OCI-LY7 (cell line): Measurements from ENCODE around the gene KIF13A. TPM values are rescaled to one million over a fixed set of nuclear protein-coding genes. Genes with fewer than 3 reads are reported as not detected.

Source experiments
- BruUV-seq: library from RNA; stranded (reverse); fragments of 400-500 nt; replicated peaks from 2 replicates; lab custom pipeline; 2021; lab: Mats Ljungman, UMichigan
- CTCF ChIA-PET: fragments of 300-600 bp; sonication (Branson Sonifier 250); formaldehyde crosslinking; loops from one replicate; lab custom pipeline; 2022; ENCODE audit warnings: antibody characterized with exemption; ENCODE audit not compliant: unreplicated experiment; lab: Charles Lee
- POLR2A ChIA-PET: fragments of 300-600 bp; sonication (Branson Sonifier 250); formaldehyde crosslinking; loops from one replicate; lab custom pipeline; 2022; ENCODE audit warnings: antibody characterized with exemption; lab: Charles Lee
- DNase-seq: peaks from one replicate; pipeline ENCODE4 v3.0.0-alpha.2; 2015; ENCODE audit warnings: low spot score
- H2AFZ ChIP-seq: fragments of 200-600 bp; sonication (generic), shearing (Covaris generic); 2 replicates; pipeline ENCODE4 v1.6.1; 2014; ENCODE audit warnings: mild to moderate bottlenecking, antibody characterized with exemption, low read length, moderate library complexity
- H3K27ac ChIP-seq: fragments of 200-600 bp; sonication (generic); 2 replicates; pipeline ENCODE4 v1.5.1; 2014; ENCODE audit warnings: mixed run types, low read depth, mild to moderate bottlenecking, moderate library complexity, low read length, inconsistent platforms; ENCODE audit not compliant: poor library complexity, severe bottlenecking
- H3K36me3 ChIP-seq: fragments of 200-600 bp; sonication (generic); 2 replicates; pipeline ENCODE4 v1.6.1; 2014; ENCODE audit warnings: mild to moderate bottlenecking, antibody characterized with exemption, low read length, moderate library complexity, mixed read lengths; ENCODE audit not compliant: insufficient read depth
- H3K4me1 ChIP-seq: fragments of 200-600 bp; sonication (generic); 2 replicates; pipeline ENCODE4 v1.5.1; 2014; ENCODE audit warnings: mild to moderate bottlenecking, low read length; ENCODE audit not compliant: insufficient read depth, poor library complexity, severe bottlenecking
- H3K4me2 ChIP-seq: fragments of 200-600 bp; sonication (generic); 2 replicates; pipeline ENCODE4 v1.6.1; 2014; ENCODE audit warnings: mild to moderate bottlenecking, low read length
- H3K4me3 ChIP-seq: fragments of 200-600 bp; sonication (generic); 2 replicates; pipeline ENCODE4 v1.5.1; 2014; ENCODE audit warnings: mild to moderate bottlenecking, low read depth, low read length; ENCODE audit not compliant: poor library complexity, severe bottlenecking
- H3K79me2 ChIP-seq: fragments of 200-600 bp; sonication (generic); 2 replicates; pipeline ENCODE4 v1.6.1; 2016; ENCODE audit warnings: low read depth, mild to moderate bottlenecking, low read length, moderate library complexity, mixed read lengths; ENCODE audit not compliant: insufficient read depth
- H3K9me2 ChIP-seq: fragments of 200-600 bp; sonication (generic); 2 replicates; pipeline ENCODE4 v1.6.1; 2016; ENCODE audit warnings: mild to moderate bottlenecking, low read length, mixed read lengths; ENCODE audit not compliant: insufficient read depth
- H3K9me3 ChIP-seq: fragments of 200-600 bp; sonication (generic); 2 replicates; pipeline ENCODE4 v1.6.1; 2014; ENCODE audit warnings: mild to moderate bottlenecking, mixed run types, low read length, mixed read lengths
- H4K20me1 ChIP-seq: fragments of 200-600 bp; sonication (generic); 2 replicates; pipeline ENCODE4 v1.6.1; 2014; ENCODE audit warnings: mild to moderate bottlenecking, antibody characterized with exemption, low read length, moderate library complexity, mixed read lengths; ENCODE audit not compliant: insufficient read depth
- EZH2phosphoT487 ChIP-seq: fragments of 200-600 bp; sonication (generic); IDR thresholded peaks from 2 replicates; pipeline ENCODE4 v1.6.1; 2018; ENCODE audit warnings: low read depth, borderline replicate concordance, mild to moderate bottlenecking, mixed run types, antibody characterized with exemption, low read length, moderate library complexity, mixed read lengths
- intact Hi-C: fragments of 100-400 bp; cut with micrococcal nuclease; formaldehyde crosslinking; loops from one replicate; pipeline ENCODE4 v1.10.0; 2022; ENCODE audit not compliant: unreplicated experiment
- total RNA-seq, 2 experiments: library from RNA; depleted of rRNA in 1 of 2; stranded (reverse); fragments of >200 nt in 1 of 2; shearing (Covaris generic) in 1 of 2; gene quantifications; 2 replicates each; pipeline ENCODE4 v1.2.3, GENCODE V29; 2014 to 2022
- TF ChIP-seq, protein P1 (sequence below): fragments of 200-600 bp; sonication (generic); conservative IDR thresholded peaks from 2 replicates; pipeline ENCODE4 v1.5.1; 2014; ENCODE audit warnings: mild to moderate bottlenecking, antibody characterized with exemption, low read length, moderate library complexity, mixed read lengths

The KIF13A gene
- total RNA-seq, 2 experiments from 2014 or later: 1.5 TPM; not detected in 1

DNA sequence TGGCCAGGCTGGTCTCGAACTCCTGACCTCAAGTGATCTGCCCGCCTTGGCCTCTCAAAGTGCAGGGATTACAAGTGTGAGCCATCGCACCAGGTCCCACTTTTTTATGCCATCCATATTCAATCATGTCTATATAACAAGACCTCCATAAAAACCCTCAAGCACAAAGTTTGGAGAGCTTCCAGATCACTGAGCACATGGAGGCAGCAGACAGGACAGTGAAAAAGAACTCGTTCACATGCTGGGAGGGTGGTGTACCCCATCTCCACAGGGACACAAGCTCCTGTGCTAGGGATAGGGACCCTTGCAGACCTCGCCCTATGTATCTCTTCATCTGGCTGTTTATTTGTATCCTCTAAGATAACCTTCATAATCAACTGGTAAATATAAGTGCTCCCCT is 30.3 kb downstream of the KIF13A start:
- Histone ChIP-seq H3K9me2 (no peaks in the 10 kb centered on the region), H3K4me2 (no peak overlapping the region)

DNA sequence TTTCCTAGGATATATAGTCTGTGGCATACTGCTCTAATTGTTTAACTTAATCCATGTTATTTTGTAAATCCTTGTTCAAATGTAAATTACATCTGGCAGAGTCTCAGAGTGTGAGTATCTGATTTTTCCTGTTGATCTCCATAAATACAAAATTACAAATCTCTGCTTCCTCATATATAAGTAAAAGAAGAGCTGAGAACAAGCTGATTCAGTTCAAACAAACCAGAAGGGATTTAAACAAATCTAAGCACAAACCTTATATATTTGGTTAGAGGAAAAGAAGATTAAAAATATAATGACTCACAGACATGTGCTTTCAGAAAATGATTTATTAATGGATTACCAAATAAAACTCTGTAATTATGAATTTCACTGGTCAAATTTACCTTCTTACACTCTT is 37.3 kb downstream of the KIF13A start:
- Histone ChIP-seq H3K9me2 (no peaks in the 10 kb centered on the region), H3K9me3 (no peaks in the 10 kb centered on the region), H3K4me3 (no peak overlapping the region), H3K79me2 (no peaks in the 10 kb centered on the region), H3K4me2 (no peak overlapping the region), H3K27ac (no peak overlapping the region), H3K4me1 (no peaks in the 10 kb centered on the region), H2AFZ (no peak overlapping the region), H3K36me3 (no peaks in the 10 kb centered on the region), H4K20me1 (no peaks in the 10 kb centered on the region)
- ChIA-PET POLR2A (interaction anchor here (0.6 kb wide), 1 partner anchor 779 kb away, joined by 4 read pairs; no protein-coding TSS in a partner anchor), CTCF (no interaction called here)
- TF ChIP-seq, protein P1, sequence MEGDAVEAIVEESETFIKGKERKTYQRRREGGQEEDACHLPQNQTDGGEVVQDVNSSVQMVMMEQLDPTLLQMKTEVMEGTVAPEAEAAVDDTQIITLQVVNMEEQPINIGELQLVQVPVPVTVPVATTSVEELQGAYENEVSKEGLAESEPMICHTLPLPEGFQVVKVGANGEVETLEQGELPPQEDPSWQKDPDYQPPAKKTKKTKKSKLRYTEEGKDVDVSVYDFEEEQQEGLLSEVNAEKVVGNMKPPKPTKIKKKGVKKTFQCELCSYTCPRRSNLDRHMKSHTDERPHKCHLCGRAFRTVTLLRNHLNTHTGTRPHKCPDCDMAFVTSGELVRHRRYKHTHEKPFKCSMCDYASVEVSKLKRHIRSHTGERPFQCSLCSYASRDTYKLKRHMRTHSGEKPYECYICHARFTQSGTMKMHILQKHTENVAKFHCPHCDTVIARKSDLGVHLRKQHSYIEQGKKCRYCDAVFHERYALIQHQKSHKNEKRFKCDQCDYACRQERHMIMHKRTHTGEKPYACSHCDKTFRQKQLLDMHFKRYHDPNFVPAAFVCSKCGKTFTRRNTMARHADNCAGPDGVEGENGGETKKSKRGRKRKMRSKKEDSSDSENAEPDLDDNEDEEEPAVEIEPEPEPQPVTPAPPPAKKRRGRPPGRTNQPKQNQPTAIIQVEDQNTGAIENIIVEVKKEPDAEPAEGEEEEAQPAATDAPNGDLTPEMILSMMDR: no peak
- no peak for TF ChIP-seq EZH2phosphoT487
- intact Hi-C loops: no loop called here
- no TSS peak for BruUV-seq
- DNase-seq: no peak

More for the DNA sequence above, 30.3 kb downstream of the KIF13A start:
- no peak overlapping the region for H3K27ac ChIP-seq
- H2AFZ ChIP-seq: no peak overlapping the region
- no peaks in the 10 kb centered on the region for H3K9me3 ChIP-seq
- BruUV-seq: no TSS peak
- no peak overlapping the region for H3K4me3 ChIP-seq
- intact Hi-C loops: no loop called here
- no peaks in the 10 kb centered on the region for H3K36me3 ChIP-seq
- H3K79me2 ChIP-seq: no peaks in the 10 kb centered on the region
- ChIA-PET POLR2A (interaction anchor here (0.7 kb wide), 1 partner anchor 1112 kb away, joined by 3 read pairs; no protein-coding TSS in a partner anchor), CTCF (interaction anchor here (0.6 kb wide), 1 partner anchor 90 kb away, joined by 3 read pairs; no protein-coding TSS in a partner anchor)
- no peaks in the 10 kb centered on the region for H3K4me1 ChIP-seq
- no peak for TF ChIP-seq EZH2phosphoT487
- TF ChIP-seq, protein P1: no peak
- no peak for DNase-seq
- no peaks in the 10 kb centered on the region for H4K20me1 ChIP-seq

DNA sequence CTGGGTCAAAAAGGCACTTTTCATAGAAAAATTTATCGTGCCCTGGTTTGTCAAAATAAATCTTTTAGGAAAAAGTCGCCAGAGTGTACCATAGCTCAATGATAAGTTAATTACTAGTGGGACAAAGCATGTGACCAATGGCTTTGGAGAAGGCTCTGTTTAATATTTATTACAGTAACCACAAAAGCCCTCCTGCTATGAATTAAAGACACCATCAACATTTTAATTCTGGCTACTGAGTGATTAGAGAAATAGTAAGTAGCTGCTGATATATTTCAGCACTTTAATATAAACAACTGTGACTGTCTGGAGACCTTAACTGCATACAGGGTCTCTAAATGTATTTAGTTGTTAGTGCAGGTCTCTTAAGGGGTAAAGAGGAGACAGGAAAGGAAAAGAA is 38.3 kb downstream of the KIF13A start:
- no TSS peak for BruUV-seq
- Histone ChIP-seq H3K27ac (no peak overlapping the region), H3K4me1 (no peaks in the 10 kb centered on the region), H3K79me2 (no peaks in the 10 kb centered on the region), H3K9me2 (no peaks in the 10 kb centered on the region), H4K20me1 (no peaks in the 10 kb centered on the region), H3K4me3 (no peak overlapping the region), H2AFZ (no peak overlapping the region), H3K36me3 (no peaks in the 10 kb centered on the region), H3K9me3 (no peaks in the 10 kb centered on the region), H3K4me2 (no peak overlapping the region)
- ChIA-PET CTCF (no interaction called here), POLR2A (interaction anchor here (0.6 to 0.7 kb wide), 2 partner anchors 100 to 175 kb away, joined by 3 read pairs; no protein-coding TSS in a partner anchor)
- DNase-seq: no peak
- no peak for TF ChIP-seq EZH2phosphoT487
- TF ChIP-seq, protein P1: no peak
- intact Hi-C loops: no loop called here
